ENCODE results near the gene SYNDIG1.

DNA sequence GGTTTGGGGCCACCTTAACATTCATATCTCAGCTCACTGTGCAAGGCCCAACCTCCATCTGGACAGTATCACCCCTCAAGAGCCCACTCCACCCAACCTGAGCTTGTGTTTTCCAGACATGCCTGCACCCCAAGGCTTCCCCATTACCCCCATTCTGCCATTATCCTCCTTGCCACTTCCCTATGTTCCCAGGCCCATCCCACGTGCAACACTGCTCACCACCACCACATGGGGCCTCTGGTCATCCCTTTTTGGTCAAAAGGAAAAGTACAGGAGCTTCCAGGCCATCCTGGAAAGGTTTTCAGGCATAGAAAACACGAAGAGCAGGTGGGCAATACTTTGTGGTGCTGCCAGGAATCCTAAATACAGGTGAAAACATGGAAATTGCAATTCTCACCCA, 140.3 kb downstream of the SYNDIG1 start:
- TF ChIP-seq, protein P1, sequence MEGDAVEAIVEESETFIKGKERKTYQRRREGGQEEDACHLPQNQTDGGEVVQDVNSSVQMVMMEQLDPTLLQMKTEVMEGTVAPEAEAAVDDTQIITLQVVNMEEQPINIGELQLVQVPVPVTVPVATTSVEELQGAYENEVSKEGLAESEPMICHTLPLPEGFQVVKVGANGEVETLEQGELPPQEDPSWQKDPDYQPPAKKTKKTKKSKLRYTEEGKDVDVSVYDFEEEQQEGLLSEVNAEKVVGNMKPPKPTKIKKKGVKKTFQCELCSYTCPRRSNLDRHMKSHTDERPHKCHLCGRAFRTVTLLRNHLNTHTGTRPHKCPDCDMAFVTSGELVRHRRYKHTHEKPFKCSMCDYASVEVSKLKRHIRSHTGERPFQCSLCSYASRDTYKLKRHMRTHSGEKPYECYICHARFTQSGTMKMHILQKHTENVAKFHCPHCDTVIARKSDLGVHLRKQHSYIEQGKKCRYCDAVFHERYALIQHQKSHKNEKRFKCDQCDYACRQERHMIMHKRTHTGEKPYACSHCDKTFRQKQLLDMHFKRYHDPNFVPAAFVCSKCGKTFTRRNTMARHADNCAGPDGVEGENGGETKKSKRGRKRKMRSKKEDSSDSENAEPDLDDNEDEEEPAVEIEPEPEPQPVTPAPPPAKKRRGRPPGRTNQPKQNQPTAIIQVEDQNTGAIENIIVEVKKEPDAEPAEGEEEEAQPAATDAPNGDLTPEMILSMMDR (IDR thresholded peaks at IDR 0.05), result no peak
- TF ChIP-seq EZH2 (IDR thresholded peaks at IDR 0.05; ENCODE audit: borderline replicate concordance, insufficient read depth, low read depth, low read length, poor library complexity, severe bottlenecking), result no peak
